Glomerular visceral epithelial cell (primary cell): ENCODE measurements around the gene DPP6.
"Not testable (repeated sequence)": the region's sequence is repeated elsewhere in the genome, so short reads cannot be mapped to it uniquely, and the experiment has no call there.

Experiments
- DNase-seq: peaks from one replicate; pipeline ENCODE4 v3.0.0-alpha.2; 2016; ENCODE audit errors: extremely low spot score

The DPP6 gene

DNA sequence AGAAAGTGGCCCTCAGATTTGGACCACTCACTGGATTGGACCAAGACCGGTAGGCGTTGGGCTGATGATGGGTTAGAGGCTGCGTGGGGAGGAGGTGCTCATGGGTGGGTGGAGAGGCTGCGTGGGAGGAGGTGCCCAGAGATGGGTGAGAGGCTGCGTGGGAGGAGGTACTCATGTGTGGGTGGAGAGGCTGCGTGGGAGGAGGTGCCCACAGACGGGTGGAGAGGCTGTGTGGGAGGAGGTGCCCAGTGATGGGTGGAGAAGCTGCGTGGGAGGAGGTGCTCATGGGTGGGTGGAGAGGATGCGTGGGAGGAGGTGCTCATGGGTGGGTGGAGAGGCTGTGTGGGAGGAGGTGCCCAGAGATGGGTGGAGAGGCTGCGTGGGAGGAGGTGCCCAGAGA is 604.4 kb downstream of the DPP6 start:
- DNase-seq = no peak

DNA sequence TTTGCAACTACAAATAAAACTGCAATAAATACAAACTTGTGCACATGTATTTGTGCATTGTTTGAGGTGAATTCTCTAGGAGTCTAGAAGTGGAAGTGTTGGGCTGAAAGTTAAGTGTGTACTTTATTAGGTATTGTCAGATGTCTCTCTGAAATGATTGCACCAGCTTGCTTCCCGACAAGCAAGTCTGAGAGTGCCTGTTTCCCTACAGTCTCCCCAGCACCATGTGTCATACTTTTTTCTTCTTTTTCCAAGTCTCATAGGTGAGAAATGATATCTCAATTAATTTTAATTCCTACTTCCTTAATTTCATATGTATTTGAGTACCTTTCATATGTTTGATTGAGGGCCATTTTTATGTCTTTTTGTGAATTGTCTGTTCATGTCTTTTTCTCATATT is 614.6 kb downstream of the DPP6 start:
- DNase-seq = no peak

DNA sequence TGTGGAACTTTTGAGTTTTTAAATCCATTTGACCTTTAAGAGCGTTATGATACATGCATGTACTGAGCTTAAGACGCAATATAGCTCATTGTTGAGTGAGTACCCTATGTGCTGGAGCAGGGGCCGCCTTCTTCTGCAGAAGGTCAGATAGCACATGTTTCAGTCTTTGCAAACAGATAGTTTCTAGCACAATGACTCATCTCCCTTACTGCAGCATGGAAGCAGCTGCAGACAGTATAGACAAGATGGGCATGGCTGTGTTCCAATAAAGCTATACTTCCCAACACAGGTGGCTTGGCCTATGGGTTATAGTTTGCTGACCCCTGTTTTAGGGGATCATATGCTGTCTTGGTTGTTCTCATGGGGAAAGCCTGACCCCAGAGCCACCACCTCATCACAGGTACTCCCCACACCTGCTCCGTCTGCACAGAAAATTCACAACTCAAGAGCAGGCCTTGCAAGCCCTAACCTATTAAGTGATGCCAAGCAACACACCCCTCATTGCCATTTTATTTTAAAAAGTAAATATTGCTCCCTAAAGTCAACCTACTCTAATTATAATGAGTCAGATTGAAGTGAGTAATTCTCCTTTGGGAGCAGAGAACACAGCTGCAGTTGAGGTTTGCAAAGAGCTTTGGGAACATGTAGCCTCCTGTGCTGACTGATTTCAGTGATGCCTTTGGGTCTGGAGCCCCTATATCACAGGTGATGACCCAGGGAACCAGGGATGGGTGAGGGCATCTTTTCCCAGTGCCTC is 620.6 kb downstream of the DPP6 start:
- no peak for DNase-seq

DNA sequence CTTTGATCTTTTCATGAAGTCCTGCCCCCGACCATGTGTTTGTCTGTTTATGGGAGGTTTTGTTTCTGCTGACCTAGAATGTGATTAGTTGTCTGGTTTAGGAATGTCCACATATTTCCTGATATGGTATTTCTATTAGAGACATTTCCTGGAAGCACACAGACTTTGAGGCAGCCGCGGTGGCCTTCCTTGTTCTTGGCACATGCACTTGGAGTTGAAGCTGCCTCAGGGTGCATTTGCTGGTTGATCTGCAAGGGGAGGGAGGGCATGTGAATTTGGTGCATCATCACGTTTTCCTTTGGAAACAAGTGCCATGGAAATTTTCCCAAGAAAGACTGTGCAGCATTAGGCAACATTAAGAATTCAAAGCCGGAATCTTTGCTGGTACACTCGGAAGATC is 622.0 kb downstream of the DPP6 start:
- no peak for DNase-seq

DNA sequence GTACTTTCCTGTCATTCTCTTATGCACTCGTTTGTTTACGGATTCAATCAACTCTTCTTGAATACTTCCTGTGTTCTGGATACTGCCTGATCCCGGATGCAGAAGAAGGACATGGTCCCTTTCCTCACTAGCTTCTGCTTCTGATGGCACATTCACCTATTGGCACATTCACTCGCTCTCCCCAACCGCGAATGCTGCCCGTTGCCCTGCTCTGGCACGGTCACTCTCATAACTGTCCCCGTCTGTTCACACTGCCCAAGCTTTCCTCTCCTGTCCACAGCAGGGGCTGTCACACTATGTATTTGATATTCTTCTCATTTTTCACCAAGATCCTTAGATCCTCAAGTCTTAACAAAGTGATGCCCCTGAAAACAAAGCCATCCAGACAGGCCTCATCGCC is 623.4 kb downstream of the DPP6 start:
- DNase-seq = no peak

DNA sequence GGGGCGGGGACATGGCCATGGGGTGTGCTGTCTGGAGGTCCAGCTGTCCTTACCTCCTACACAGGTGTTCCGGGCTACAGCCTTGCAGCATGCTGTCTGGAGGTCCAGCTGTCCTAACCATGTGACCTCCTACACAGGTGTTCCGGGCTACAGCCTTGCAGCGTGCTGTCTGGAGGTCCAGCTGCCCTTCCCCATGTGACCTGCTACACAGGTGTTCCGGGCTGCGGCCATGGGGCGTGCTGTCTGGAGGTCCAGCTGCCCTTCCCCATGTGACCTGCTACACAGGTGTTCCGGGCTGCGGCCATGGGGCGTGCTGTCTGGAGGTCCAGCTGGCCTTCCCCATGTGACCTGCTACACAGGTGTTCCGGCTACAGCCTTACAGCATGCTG is 623.8 kb downstream of the DPP6 start:
- DNase-seq = not testable (repeated sequence)

DNA sequence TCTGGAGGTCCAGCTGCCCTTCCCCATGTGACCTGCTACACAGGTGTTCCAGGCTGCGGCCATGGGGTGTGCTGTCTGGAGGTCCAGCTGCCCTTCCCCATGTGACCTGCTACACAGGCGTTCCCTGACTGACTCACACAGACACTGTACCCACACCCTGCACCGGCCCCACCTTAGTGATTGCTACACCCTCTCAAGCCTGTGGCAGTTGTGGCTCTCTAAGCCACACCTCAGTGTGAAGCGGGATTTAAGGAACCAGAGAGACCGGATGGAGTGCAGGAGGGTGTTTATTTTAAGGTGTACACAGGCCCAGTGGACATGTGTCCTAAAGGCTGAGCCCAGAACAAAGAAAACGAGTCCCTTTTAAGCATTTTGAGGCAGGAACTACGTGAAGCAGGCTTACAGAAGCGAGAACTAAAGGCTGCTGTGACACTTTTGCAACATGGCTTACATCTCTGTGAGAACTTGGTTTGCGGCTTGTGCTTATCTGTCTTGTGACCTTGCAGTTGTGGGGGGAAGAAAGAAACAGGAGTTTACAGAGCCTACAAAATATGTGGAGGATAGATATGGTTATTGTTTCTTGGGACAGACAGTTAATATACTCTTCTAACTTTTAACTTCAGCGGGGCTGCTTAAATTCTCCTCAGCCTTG is 624.4 kb downstream of the DPP6 start:
- DNase-seq = no peak

DNA sequence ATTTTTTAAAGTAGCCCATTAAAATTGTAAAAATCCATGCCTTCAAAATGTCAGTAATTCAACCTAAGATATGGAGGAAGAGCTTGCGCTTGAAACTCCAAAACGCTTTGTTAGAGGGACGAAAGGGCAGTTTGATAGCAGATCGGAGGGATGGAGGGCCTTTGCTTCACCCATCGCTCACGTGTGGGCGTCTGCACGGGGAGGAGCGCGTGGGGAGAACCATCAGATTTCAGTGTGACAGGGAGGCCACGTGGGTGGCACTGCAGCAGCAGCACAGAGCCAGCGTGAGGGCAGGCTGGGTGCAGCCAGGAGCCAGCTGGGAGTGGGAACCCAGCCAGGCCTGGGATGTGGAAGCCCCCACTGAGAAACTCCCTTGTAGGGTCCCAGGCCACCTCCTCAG is 625.3 kb downstream of the DPP6 start:
- DNase-seq = no peak

DNA sequence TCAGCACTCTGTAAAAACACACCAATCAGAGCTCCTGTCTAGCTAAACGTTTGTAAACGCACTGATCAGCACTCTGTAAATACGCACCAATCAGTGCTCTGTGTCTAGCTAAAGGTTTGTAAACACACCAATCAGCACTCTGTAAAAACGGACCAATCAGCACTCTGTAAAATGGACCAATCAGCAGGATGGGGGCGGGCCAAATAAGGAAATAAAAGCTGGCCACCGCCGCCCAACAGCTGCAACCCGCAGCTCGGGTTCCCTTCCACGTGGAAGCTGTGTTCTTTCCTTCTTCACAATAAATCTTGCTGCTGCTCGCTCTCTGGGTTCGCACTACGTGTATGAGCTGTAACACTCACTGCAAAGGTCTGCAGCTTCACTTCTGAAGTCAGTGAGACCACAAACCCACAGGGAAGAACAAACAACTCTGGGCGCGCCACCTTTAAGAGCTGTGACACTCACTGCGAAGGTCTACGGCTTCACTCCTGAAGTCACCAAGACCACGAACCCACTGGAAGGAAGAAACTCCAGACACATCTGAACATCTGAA is 625.9 kb downstream of the DPP6 start:
- DNase-seq = not testable (repeated sequence)

DNA sequence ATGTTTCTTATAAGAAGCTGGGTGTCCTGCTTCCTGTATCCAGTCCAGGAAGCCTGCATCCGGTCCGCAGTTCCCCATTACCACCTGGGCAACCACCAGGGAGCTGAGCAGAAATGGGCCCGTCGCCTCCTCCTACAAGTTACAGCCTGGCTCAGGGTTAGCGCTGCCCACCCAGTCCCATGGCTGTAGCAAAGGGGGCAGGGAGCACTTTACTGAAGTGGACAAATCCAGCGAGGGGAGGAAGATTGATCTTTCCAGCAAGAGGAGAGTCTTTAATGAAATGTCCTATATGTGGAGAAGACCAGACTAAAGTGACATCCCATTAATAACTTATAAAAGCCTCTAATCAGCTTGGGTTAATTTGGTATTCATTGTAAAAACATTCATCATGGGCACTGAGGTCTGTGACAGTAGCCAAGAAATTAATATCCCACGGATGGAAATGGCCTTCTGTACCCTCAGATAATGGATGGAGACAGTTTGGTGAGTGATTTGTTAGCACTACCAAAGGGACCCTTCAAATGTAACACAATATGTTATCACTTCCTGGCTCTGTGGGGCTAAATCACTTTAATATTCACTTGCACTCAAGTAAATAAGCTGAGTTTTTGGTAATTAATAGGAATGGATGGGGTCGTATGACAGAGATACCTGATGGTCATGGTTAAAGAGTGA is 627.3 kb downstream of the DPP6 start:
- DNase-seq = no peak

DNA sequence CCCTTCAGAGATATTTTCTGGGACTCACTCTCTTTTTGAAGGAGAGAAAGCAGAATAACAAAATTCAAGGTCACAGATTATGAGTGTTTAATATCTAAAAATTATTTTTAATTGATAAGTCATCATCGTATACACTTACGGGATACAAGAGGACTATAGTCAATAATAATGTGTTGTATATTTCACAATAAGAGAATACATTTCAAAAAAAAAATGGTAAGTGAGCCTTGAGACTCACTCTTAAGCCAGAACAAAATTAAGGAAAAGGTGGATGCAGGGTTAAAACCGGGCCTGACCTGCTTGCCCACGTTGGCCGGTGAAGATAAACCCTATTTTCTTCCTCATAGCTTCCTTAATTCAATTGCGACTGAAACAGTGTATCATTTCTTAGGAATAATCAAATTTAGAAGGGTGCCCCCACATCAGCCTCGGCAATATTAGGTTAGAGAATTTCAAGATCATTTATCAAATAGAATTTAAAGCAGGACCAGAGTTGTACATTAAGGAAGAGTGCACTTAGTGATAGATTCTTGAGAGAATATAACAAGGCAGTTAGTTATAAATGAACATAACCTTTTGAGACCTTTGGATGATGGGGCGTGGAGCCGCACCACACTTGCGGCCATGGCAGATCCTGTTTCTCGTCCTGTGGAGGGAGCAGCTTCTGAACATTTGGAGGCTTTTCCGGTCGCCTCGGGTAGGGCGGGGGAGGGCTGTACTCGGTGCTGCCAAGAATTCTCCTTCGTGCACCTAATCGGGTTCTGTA is 628.9 kb downstream of the DPP6 start:
- no peak for DNase-seq

DNA sequence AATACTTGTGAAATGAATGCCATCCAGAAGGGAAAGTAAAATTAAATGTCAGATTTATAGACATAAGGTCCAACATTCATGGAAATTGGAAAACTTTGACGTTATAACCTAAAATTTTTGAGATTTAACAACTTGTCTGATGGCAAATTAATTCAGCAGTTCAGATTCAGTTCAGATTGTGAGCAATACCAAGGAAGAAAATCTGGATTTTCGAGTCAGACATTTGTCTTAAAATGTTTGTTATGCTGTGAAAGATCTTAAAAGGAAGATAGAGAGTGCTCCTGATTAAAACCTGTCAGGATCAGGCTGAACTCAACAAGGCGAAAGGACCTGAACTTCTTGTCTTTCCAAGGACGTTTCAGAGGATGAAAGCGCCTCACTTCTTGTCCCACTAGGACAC is 629.8 kb downstream of the DPP6 start:
- DNase-seq = no peak

DNA sequence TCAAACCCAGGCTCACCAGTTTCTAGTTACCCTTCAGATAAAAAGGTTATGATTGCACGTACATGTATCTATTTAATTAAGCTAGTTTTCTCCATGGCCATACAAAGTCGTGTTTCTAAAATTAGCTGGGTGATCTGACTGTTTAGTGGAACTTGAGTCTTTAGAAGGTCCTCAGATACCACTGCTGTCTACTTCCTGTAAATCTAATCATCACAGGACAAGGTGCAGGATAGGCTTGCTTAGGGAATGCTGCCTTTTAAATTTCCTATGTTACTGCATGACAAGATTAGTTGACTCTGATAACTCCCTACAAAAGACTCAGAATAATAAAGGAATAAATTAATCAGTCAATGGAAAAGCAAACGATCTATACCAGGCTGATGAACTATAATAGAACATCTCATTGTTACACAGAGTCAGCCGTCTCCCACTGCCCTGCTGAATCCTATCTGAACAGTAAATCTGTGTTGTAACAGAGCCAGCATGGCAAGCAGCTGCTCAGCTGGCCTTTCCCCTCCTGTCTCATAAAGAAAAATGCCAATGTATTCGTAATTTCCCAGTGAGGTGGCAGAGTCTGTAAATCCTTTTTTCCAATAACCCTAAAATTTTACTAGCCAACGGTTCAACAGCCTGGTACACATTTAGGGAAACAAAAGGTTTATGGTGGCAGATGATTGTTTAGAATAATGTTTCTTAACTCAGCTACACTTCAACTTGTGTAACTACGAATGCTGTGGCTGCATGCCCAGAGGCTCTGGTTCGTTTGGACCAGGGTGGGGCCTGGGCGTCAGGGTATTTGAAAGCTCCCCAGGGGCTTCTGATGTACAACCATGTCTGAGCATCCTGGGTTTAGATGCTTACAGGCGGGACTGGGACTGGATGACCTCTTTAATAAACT is 632.7 kb downstream of the DPP6 start:
- DNase-seq = no peak

DNA sequence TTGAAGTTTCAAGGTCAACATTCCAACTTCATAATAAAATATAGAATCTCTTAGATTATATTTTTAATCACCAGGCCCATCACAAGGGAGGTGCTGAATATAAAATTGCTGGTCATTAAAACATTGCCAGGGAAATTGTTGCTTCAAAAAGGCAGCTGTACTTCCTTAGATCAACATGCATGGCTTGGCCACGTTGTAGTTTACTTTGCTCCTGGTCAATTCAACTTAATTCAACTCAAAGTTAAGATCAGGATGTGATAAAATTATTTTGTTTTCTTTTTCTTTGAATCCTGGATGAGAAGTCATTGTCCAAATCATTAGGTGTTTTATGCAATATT is 633.3 kb downstream of the DPP6 start:
- no peak for DNase-seq

DNA sequence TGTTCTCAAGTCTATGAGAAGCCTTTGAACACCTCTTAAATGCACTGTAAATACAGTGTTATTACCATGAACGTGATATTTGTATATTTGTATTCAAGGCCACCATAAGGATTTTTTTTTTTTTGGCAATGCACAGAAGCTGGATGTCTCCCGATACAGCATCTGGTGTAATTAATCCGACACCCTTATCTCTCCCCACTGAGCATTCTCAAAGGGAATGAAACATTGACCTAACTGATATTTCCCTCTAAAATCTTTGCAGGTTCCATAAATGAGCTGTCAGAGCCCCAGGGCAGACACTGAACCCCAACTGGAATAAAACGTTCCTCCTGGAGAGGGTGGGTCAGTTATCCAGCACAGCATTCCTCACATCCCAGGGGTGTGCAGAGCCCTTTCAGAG is 634.1 kb downstream of the DPP6 start:
- DNase-seq = no peak

DNA sequence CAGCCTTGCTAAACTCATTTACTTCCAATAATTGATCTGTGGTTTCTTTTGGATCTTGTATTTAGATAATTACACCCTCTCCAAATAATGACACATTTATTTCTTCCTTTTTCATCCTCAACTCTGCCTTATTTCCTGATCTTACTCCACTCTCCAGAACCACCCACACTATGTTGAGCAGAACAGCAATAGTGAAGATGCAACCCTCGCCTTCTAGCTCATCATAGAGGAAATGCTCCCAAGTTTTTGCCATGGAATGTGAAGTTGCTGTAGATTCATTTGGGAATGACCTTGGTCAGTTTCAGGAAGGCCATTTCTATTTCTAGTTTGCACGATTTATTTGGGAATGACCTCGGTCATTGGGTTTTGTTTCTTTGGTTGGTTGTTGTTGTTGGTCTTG is 636.8 kb downstream of the DPP6 start:
- no peak for DNase-seq

DNA sequence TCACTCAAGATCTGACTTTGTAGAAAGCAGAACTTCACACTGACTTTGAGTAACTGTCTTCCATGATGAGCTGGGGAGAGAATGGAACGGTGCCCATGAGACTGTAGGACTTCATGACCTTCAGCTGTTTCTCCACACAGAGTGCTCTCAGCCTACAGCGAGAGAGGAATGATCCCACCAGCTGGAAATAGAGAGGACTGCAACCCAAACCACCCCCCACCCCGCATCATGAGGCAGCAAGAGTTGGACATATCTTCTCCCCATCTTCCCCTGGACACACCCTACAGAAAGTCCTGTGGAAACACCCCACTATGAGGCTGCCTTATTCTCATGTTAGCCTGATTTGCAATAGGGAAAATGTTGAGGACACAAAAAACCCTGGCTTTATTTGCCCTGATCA is 638.2 kb downstream of the DPP6 start:
- no peak for DNase-seq

DNA sequence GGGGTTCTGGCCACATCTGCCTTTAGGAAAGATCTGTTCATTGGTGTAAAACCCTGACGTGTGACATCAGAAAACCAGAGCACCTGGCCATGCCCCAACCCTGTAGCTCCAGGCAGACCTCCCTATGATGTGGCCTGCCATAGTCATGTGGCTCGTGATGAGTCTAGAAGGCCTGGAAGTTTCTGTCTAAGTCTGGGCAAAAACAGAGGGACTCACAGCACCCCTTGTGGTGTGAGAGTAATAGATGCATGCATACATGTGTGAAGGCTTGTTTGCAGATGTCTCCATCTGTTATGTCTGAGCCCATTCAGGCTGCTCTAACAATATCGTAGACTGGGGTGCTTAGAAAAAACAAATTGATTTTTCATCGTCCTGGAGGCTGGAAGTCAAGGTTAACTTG is 641.5 kb downstream of the DPP6 start:
- DNase-seq = no peak

DNA sequence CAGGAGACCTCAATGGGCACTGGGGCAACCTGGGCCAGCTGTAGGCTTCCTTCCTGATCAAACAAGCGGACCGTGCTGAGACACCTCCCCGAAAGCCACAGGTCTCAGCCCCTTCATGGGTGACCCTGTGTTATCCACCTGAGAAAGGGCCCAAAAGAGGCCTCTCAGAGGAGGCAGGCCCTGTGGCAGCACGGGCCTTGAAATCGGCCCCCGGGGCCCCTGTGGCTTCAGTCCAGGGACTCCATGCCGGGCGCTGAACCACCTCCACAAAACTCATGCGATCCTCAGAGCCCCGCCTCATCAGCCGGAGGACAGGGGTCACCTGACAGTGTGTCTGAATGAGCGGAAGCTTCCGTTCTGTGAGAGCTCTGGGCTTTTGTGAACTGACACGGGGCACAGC is 643.6 kb downstream of the DPP6 start:
- DNase-seq = no peak

DNA sequence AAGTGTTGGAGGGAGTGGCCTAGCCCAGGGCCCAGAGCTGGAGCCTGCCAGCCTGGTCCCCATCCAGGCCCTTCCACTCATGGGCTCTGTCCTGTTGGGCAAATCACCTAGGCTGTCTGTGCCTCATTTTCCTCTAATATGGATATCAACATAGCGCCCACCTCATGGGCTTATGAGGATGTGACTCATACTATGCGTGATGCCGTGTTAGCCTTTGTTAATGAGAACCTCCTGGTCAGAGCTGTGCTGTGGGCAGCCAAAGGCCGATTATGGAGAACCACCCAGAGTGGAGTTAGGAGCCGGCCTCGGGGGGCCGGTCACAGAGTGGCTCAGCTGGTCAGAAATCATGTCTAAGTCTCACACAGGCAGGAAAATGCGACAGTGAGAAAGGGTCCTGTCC is 644.4 kb downstream of the DPP6 start:
- no peak for DNase-seq

DNA sequence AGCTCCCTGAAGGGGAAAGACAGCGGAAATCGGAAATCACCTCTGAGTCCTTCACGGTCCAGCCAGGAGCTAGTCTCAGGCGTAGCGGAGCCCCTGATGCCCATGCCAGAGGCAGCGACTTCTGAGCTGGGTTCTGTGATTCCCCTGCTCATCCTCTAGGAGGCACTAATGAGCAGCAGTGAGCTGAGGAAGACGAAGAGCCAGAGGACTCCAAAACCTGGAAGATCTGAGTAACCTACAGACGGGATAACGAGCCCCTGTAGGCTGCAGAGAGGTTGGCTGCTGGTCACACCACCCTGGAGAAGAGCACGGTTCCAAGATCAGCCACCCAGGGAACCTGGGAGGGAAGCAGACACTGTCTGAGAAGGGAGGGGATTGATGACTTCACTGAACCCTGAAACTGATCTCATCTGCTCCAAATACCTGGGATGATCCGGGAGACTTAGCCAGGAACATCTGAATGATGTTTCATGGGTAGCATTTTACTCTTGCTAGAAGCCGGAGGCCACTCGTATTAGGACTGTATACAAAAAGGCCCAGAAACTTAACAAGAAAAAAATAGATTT is 646.6 kb downstream of the DPP6 start:
- no peak for DNase-seq
